ENCODE data around the gene BTBD1. TPM values are rescaled to one million over a fixed set of nuclear protein-coding genes. Genes with fewer than 3 reads are reported as not detected.

The BTBD1 gene
- total RNA-seq, 1 donor from 2014 or later: 48.5 TPM

GRCh38 chr15:83068054-83068453 is 1.0 kb upstream of the BTBD1 start:
- H3K4me1 Mint-ChIP-seq: peaks cover 23% of the 10 kb centered on the region
- DNase-seq (ENCODE audit: low spot score): no peak
- TF ChIP-seq EZH2 (IDR thresholded peaks at IDR 0.05) (no peak), EZH2phosphoT487 (IDR thresholded peaks at IDR 0.05) (no peak), CTCF (IDR thresholded peaks at IDR 0.05) (no peak)
- peaks cover 35% of the 10 kb centered on the region for H4K20me1 ChIP-seq (ENCODE audit: low read depth)
- H3K9me3 ChIP-seq (ENCODE audit: low read depth): no peaks in the 10 kb centered on the region
- peak overlapping the region; percentile 62 for H3K27ac Mint-ChIP-seq
- peaks cover 23% of the 10 kb centered on the region for H3K4me1 ChIP-seq
- H3K27me3 ChIP-seq: no peaks in the 10 kb centered on the region
- peak overlapping the region; percentile 79 for H3K4me3 Mint-ChIP-seq
- no peak overlapping the region for H3K4me3 ChIP-seq
- H3K79me2 ChIP-seq (ENCODE audit: low read depth): peaks cover 36% of the 10 kb centered on the region
- no peak overlapping the region for H3K9ac ChIP-seq
- peaks cover 23% of the 10 kb centered on the region for H3F3A ChIP-seq (ENCODE audit: low read depth)
- no peak overlapping the region for H3K27ac ChIP-seq
- H3K9me3 Mint-ChIP-seq: peaks cover 6% of the 10 kb centered on the region
- peak overlapping the region; percentile 89 for H2AFZ ChIP-seq (replicated peaks)
- H3K27me3 Mint-ChIP-seq (ENCODE audit: insufficient read depth, low read depth): no peaks in the 10 kb centered on the region
- no peaks in the 10 kb centered on the region for H3K36me3 ChIP-seq
- H3K36me3 Mint-ChIP-seq: peaks cover 6% of the 10 kb centered on the region
- H3K4me2 ChIP-seq: peak overlapping the region; percentile 91

GRCh38 chr15:83067638-83067962 is 548 bp upstream of the BTBD1 start:
- Mint-ChIP-seq H3K27me3 (ENCODE audit: insufficient read depth, low read depth) (no peaks in the 10 kb centered on the region), H3K9me3 (peaks cover 3% of the 10 kb centered on the region), H3K4me1 (peaks cover 23% of the 10 kb centered on the region), H3K27ac (no peak overlapping the region), H3K36me3 (peaks cover 6% of the 10 kb centered on the region), H3K4me3 (peak overlapping the region; percentile 79)
- peaks cover 23% of the 10 kb centered on the region for H3K4me1 ChIP-seq
- H3F3A ChIP-seq (ENCODE audit: low read depth): peaks cover 23% of the 10 kb centered on the region
- H4K20me1 ChIP-seq (ENCODE audit: low read depth): peaks cover 39% of the 10 kb centered on the region
- H2AFZ ChIP-seq (replicated peaks): peak overlapping the region; percentile 89
- peaks cover 40% of the 10 kb centered on the region for H3K79me2 ChIP-seq (ENCODE audit: low read depth)
- H3K4me2 ChIP-seq: peak overlapping the region; percentile 91
- H3K36me3 ChIP-seq: no peaks in the 10 kb centered on the region
- no peak for TF ChIP-seq EZH2 (IDR thresholded peaks at IDR 0.05)
- TF ChIP-seq EZH2phosphoT487 (IDR thresholded peaks at IDR 0.05): peak; percentile 1
- no peaks in the 10 kb centered on the region for H3K9me3 ChIP-seq (ENCODE audit: low read depth)
- no peak overlapping the region for H3K9ac ChIP-seq
- H3K27ac ChIP-seq: no peak overlapping the region
- H3K4me3 ChIP-seq: peak overlapping the region; percentile 95
- no peaks in the 10 kb centered on the region for H3K27me3 ChIP-seq
- no peak for DNase-seq (ENCODE audit: low spot score)

DNA sequence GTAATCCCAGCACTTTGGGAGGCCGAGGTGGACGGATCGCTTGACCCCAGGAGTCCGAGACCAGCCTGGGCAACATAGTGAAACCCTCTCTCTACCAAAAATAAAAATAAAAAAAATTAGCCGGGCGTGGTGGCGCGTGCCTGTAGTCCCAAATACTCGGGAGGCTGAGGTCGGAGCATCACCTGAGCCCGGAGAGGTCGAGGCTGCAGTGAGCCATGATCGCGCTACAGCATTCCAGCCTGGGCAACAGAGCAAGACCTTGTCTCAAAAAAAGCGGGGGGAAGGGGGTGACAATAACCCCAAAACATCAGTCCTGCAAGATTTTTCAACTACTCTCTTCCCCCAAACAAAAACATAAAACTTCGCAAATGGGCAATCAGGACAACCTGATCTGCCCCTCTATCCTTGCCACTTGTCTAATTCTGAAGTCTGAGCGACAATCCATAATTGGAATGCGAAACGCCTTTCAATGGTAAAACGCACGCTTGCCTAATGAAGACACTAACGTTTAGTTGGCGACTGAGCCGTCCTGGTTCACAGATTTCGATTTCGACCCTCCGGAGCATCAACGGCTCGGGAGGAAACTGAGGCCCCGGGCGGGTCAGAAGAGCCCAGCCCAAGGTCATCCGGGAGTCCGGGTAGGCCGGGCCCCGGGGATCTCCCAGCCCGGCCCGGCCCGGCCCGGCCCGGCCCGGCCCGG is 868 bp downstream of the BTBD1 start:
- H3K27me3 ChIP-seq: no peaks in the 10 kb centered on the region
- H3K4me3 Mint-ChIP-seq: peak overlapping the region; percentile 92
- peaks cover 55% of the 10 kb centered on the region for H3K79me2 ChIP-seq (ENCODE audit: low read depth)
- H3K36me3 Mint-ChIP-seq: peaks cover 6% of the 10 kb centered on the region
- H3K4me1 ChIP-seq: peaks cover 27% of the 10 kb centered on the region
- peak overlapping the region; percentile 64 for H3K27ac Mint-ChIP-seq
- DNase-seq (ENCODE audit: low spot score): peak; percentile 57
- peak overlapping the region; percentile 34 for H3K9ac ChIP-seq
- H3K4me2 ChIP-seq: peak overlapping the region; percentile 91
- H3K27ac ChIP-seq: peak overlapping the region; percentile 71
- peak overlapping the region; percentile 89 for H2AFZ ChIP-seq (replicated peaks)
- H3K4me3 ChIP-seq: peak overlapping the region; percentile 95
- H3K9me3 ChIP-seq (ENCODE audit: low read depth): no peaks in the 10 kb centered on the region
- H3K9me3 Mint-ChIP-seq: no peaks in the 10 kb centered on the region
- peaks cover 23% of the 10 kb centered on the region for H3K4me1 Mint-ChIP-seq
- H3F3A ChIP-seq (ENCODE audit: low read depth): peaks cover 23% of the 10 kb centered on the region
- TF ChIP-seq CTCF (IDR thresholded peaks at IDR 0.05) (no peak), EZH2phosphoT487 (IDR thresholded peaks at IDR 0.05) (no peak), EZH2 (IDR thresholded peaks at IDR 0.05) (no peak)
- H3K27me3 Mint-ChIP-seq (ENCODE audit: insufficient read depth, low read depth): no peaks in the 10 kb centered on the region
- peaks cover 52% of the 10 kb centered on the region for H4K20me1 ChIP-seq (ENCODE audit: low read depth)
- H3K36me3 ChIP-seq: no peaks in the 10 kb centered on the region

GRCh38 chr15:83065431-83065830 is 1.6 kb downstream of the BTBD1 start:
- H2AFZ ChIP-seq (replicated peaks): no peak overlapping the region
- H3K9me3 ChIP-seq (ENCODE audit: low read depth): no peaks in the 10 kb centered on the region
- peak overlapping the region; percentile 91 for H3K4me2 ChIP-seq
- H3K9ac ChIP-seq: no peak overlapping the region
- no peak for TF ChIP-seq EZH2 (IDR thresholded peaks at IDR 0.05)
- TF ChIP-seq CTCF (IDR thresholded peaks at IDR 0.05): no peak
- TF ChIP-seq EZH2phosphoT487 (IDR thresholded peaks at IDR 0.05): no peak
- no peak for DNase-seq (ENCODE audit: low spot score)
- no peak overlapping the region for H3K27ac Mint-ChIP-seq
- H3F3A ChIP-seq (ENCODE audit: low read depth): peaks cover 23% of the 10 kb centered on the region
- H3K4me1 ChIP-seq: peaks cover 27% of the 10 kb centered on the region
- no peaks in the 10 kb centered on the region for H3K27me3 ChIP-seq
- peaks cover 62% of the 10 kb centered on the region for H3K79me2 ChIP-seq (ENCODE audit: low read depth)
- no peaks in the 10 kb centered on the region for H3K36me3 ChIP-seq
- H3K36me3 Mint-ChIP-seq: peaks cover 6% of the 10 kb centered on the region
- H4K20me1 ChIP-seq (ENCODE audit: low read depth): peaks cover 52% of the 10 kb centered on the region
- no peaks in the 10 kb centered on the region for H3K27me3 Mint-ChIP-seq (ENCODE audit: insufficient read depth, low read depth)
- H3K27ac ChIP-seq: no peak overlapping the region
- H3K4me1 Mint-ChIP-seq: peaks cover 23% of the 10 kb centered on the region
- H3K9me3 Mint-ChIP-seq: no peaks in the 10 kb centered on the region
- peak overlapping the region; percentile 95 for H3K4me3 ChIP-seq
- peak overlapping the region; percentile 92 for H3K4me3 Mint-ChIP-seq
